ENCODE data around the gene CCDC187.

DNA sequence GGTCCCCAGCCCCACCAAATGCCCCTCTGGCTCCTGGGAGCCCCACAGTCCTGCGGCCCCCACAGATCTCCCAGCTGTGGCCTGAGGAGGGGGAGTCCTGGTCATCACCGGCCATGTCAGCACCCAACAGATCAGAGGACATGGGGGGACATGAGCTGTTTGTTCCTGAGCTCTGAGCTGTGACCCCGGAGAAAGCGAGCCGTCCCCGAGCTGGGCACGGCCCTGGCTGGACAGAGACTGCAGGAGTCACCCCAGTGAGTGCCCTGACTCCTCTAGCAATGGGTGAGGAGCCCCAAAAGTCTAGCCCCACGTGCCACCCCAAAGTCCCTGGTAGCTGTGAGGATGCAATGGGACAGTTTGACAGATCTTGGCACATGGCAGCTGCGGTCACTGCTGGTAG is 25.7 kb downstream of the CCDC187 start:
- TF ChIP-seq, protein P1, sequence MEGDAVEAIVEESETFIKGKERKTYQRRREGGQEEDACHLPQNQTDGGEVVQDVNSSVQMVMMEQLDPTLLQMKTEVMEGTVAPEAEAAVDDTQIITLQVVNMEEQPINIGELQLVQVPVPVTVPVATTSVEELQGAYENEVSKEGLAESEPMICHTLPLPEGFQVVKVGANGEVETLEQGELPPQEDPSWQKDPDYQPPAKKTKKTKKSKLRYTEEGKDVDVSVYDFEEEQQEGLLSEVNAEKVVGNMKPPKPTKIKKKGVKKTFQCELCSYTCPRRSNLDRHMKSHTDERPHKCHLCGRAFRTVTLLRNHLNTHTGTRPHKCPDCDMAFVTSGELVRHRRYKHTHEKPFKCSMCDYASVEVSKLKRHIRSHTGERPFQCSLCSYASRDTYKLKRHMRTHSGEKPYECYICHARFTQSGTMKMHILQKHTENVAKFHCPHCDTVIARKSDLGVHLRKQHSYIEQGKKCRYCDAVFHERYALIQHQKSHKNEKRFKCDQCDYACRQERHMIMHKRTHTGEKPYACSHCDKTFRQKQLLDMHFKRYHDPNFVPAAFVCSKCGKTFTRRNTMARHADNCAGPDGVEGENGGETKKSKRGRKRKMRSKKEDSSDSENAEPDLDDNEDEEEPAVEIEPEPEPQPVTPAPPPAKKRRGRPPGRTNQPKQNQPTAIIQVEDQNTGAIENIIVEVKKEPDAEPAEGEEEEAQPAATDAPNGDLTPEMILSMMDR (IDR thresholded peaks at IDR 0.05): no peak
- TF ChIP-seq POLR2A (IDR thresholded peaks at IDR 0.05): no peak
